ENCODE data around the gene CHN1.

- TF ChIP-seq CTCF (IDR thresholded peaks at IDR 0.05) (no peak), EZH2phosphoT487 (IDR thresholded peaks at IDR 0.05) (no peak), EZH2 (IDR thresholded peaks at IDR 0.05) (no peak)
These were observed 212.7 kb downstream of the CHN1 start for GRCh38 chr2:174792309-174793025.

All from neural progenitor cell (in vitro differentiated cells).